DMS53 treated with DMSO at 0.1 percent for 48 hours (cell line): ENCODE measurements around the gene DIRAS1.

Experiments used
- DNase-seq: peaks from one replicate; lab custom pipeline; 2025; ENCODE audit not compliant: unreplicated experiment; lab: John Stamatoyannopoulos, UW

The DIRAS1 gene

GRCh38 chr19:2720777-2721569 lies at the start of gene DIRAS1:
TSS of gene DIRAS1 (minus strand) at chr19:2721372. CDS start at chr19:2717806, 3,566 bp downstream.
- no peak for DNase-seq

- no peak for DNase-seq
These were observed 49.2 kb upstream of the DIRAS1 start for GRCh38 chr19:2770055-2771013.

- DNase-seq: no peak
These were observed 48.0 kb upstream of the DIRAS1 start for GRCh38 chr19:2769218-2769617.

GRCh38 chr19:2768365-2769132 lies 47.4 kb upstream of the DIRAS1 start:
- DNase-seq: no peak

GRCh38 chr19:2767688-2768087 lies 46.5 kb upstream of the DIRAS1 start:
- DNase-seq: no peak

GRCh38 chr19:2766594-2767372 lies 45.6 kb upstream of the DIRAS1 start:
- DNase-seq: no peak

GRCh38 chr19:2765376-2765775 lies 44.2 kb upstream of the DIRAS1 start:
- DNase-seq: no peak

GRCh38 chr19:2764945-2765344 lies 43.8 kb upstream of the DIRAS1 start:
- DNase-seq: no peak

GRCh38 chr19:2763687-2764086 lies 42.5 kb upstream of the DIRAS1 start:
- no peak for DNase-seq

GRCh38 chr19:2762783-2763496 lies 41.8 kb upstream of the DIRAS1 start:
- no peak for DNase-seq

GRCh38 chr19:2761876-2762782 lies 41.0 kb upstream of the DIRAS1 start:
- DNase-seq: no peak

- no peak for DNase-seq
These were observed 40.1 kb upstream of the DIRAS1 start for GRCh38 chr19:2761309-2761677.

GRCh38 chr19:2759965-2760364 lies 38.8 kb upstream of the DIRAS1 start:
- no peak for DNase-seq

GRCh38 chr19:2759362-2759761 lies 38.2 kb upstream of the DIRAS1 start:
- no peak for DNase-seq

GRCh38 chr19:2758601-2759313 lies 37.6 kb upstream of the DIRAS1 start:
- no peak for DNase-seq

GRCh38 chr19:2756921-2757881 lies 36.0 kb upstream of the DIRAS1 start:
- no peak for DNase-seq

GRCh38 chr19:2756477-2756876 lies 35.3 kb upstream of the DIRAS1 start:
- DNase-seq: no peak
